Peyer's patch (tissue), 4 donors: ENCODE measurements around the gene KIFC3. TPM values are rescaled to one million over a fixed set of nuclear protein-coding genes. Genes with fewer than 3 reads are reported as not detected.
"Not testable (repeated sequence)": the region's sequence is repeated elsewhere in the genome, so short reads cannot be mapped to it uniquely, and the experiment has no call there.

Experiments used
- DNase-seq, 3 donors: peaks; one replicate each; pipeline ENCODE4 v3.0.0-alpha.2; 2017 to 2019
- H3K27ac ChIP-seq, 4 donors: fragments of 200-600 bp; sonication (generic); one replicate each; pipeline ENCODE4 v1.5.1; 2016 to 2019
- H3K27me3 ChIP-seq, 2 donors: fragments of 200-600 bp; sonication (generic); one replicate each; pipeline ENCODE4 v1.5.1; 2019
- H3K36me3 ChIP-seq, 3 donors: fragments of 200-600 bp; sonication (generic); one replicate each; pipeline ENCODE4 v1.5.1; 2016 to 2019
- H3K4me1 ChIP-seq, 4 donors: fragments of 200-600 bp; sonication (generic); one replicate each; pipeline ENCODE4 v1.5.1; 2016 to 2019
- H3K4me3 ChIP-seq, 4 donors: fragments of 200-600 bp; sonication (generic); 1 replicate in 3 of 4; 2 replicates in 1 of 4; pipeline ENCODE4 v1.5.1; 2016 to 2019; ENCODE audit warnings: mild to moderate bottlenecking in 1 of 4
- H3K9me3 ChIP-seq, 4 donors: fragments of 200-600 bp; sonication (generic); one replicate each; pipeline ENCODE4 v1.5.1; 2016 to 2019; ENCODE audit warnings: mild to moderate bottlenecking in 1 of 4
- POLR2A ChIP-seq, 2 donors: fragments of 450-650 bp; IDR thresholded peaks; one replicate each; pipeline ENCODE4 v1.5.1; 2017; ENCODE audit warnings: antibody characterized with exemption in 2 of 2, mild to moderate bottlenecking in 2 of 2, moderate library complexity in 2 of 2
- total RNA-seq, 4 donors: library from RNA; depleted of rRNA; stranded (reverse); fragments of >200 nt; gene quantifications; one replicate each; pipeline ENCODE4 v1.1.0, GENCODE V29; 2016
- TF ChIP-seq, protein P1 (sequence below), 6 experiments: fragments of 450-650 bp in 4 of 6; fragments of 200-600 bp in 2 of 6; sonication (generic) in 1 of 6; IDR thresholded peaks; one replicate each; pipeline ENCODE4 v1.5.1; 2017 to 2019; ENCODE audit warnings: antibody characterized with exemption in 6 of 6, mild to moderate bottlenecking in 3 of 6, moderate library complexity in 1 of 6

KIFC3 gene
- total RNA-seq, 4 donors from 2014 or later = 29.7 to 530 (median 272) TPM

DNA sequence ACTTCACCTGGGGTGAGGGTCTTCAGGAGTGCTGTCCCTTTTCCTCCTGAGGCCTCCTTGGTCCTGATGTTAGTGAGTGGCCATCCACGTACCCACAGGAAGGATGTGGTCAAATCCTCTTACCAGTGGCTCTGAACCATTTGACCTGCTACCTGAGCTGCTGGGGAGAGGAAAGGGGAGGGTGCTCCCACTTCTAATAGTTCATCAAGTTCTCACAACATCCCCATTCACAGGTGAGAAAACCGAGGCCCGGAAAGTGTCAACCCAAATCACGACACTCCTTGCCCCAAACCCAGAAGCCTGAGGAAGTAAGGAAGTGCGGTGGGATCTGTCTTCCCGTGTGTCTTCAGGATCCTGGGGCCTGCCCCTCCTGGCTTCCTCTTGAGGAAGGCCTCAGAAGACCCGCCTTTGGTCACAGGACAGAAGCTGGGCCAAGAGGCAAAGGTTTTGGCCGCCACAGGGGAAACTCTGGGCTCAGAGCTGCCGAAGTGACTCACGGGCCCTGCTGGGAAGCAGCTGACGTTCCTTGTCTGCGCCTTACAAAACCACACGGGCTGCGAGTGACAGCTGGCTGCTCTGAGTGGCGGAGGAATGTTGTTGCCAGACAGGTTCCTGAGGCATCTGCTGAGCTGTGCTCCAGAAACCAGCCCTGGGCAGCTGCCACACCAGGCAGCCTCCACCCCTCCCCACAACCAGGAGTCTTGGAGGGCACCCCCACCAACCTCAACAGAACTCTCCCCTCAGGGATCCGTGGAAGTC lies 13.9 kb upstream of the KIFC3 start:
- no peaks in the 10 kb centered on the region for H3K27me3 ChIP-seq
- no peak overlapping the region for H3K4me3 ChIP-seq
- H3K9me3 ChIP-seq = no peaks in the 10 kb centered on the region
- H3K4me1 ChIP-seq = peaks cover 0 to 26% (median 1%) of the 10 kb centered on the region in 4 donors
- peak overlapping the region; percentile 46 to 69 (median 64) for H3K27ac ChIP-seq
- peak; percentile 27 to 89 (median 80) for DNase-seq
- TF ChIP-seq, protein P1, sequence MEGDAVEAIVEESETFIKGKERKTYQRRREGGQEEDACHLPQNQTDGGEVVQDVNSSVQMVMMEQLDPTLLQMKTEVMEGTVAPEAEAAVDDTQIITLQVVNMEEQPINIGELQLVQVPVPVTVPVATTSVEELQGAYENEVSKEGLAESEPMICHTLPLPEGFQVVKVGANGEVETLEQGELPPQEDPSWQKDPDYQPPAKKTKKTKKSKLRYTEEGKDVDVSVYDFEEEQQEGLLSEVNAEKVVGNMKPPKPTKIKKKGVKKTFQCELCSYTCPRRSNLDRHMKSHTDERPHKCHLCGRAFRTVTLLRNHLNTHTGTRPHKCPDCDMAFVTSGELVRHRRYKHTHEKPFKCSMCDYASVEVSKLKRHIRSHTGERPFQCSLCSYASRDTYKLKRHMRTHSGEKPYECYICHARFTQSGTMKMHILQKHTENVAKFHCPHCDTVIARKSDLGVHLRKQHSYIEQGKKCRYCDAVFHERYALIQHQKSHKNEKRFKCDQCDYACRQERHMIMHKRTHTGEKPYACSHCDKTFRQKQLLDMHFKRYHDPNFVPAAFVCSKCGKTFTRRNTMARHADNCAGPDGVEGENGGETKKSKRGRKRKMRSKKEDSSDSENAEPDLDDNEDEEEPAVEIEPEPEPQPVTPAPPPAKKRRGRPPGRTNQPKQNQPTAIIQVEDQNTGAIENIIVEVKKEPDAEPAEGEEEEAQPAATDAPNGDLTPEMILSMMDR (IDR thresholded peaks at IDR 0.05) = no peak
- peak in 1 of 2 donors; percentile 29 for TF ChIP-seq POLR2A (IDR thresholded peaks at IDR 0.05)
- no peaks in the 10 kb centered on the region for H3K36me3 ChIP-seq

DNA sequence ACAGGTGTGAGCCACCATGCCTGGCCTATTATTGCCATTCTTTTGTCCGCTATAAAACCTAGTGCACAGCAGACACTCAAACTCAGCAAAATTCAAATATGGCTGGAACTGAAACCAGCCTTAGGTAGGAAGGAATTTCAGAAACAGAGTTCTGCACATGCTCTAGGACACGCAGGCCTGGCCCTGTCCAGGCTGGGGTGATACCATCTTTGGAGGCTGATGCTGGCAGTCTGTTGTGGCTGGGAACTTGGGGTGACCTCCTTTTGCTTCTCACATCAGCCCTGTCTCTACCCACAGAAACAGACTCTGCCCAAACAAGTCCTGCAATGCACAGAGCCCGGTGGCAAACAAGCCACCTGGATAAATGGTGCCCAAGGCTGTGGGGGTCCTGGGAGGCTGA lies 12.6 kb upstream of the KIFC3 start:
- Histone ChIP-seq H3K36me3 (no peaks in the 10 kb centered on the region), H3K9me3 (no peaks in the 10 kb centered on the region), H3K4me1 (peaks cover 2 to 37% (median 3%) of the 10 kb centered on the region in 4 donors), H3K4me3 (no peak overlapping the region), H3K27me3 (no peaks in the 10 kb centered on the region), H3K27ac (no peak overlapping the region)
- DNase-seq = no peak
- TF ChIP-seq, protein P1 (IDR thresholded peaks at IDR 0.05) = no peak
- no peak for TF ChIP-seq POLR2A (IDR thresholded peaks at IDR 0.05)

DNA sequence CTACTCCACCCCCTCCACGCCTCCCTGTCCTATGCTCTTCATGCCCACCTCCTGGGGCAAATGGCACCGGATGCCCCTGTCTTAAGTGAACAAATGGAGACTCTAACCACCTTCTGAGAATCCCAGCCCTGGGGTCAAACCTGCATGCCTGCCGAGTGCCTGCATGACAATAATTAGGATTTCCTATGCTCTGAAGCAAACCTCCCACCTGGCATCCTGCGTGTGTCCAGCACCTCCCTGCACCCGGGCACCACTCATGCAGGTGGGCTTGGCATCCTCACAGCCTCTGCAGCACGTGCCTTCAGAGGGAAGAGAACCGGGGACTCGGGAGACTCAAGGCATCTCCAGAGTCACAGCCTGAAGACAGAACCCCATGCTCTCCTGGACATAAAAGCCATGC lies 11.2 kb upstream of the KIFC3 start:
- Histone ChIP-seq H3K9me3 (no peaks in the 10 kb centered on the region), H3K27ac (no peak overlapping the region), H3K4me3 (no peak overlapping the region), H3K27me3 (no peaks in the 10 kb centered on the region), H3K36me3 (no peaks in the 10 kb centered on the region), H3K4me1 (peaks cover 3 to 40% (median 6%) of the 10 kb centered on the region in 4 donors)
- no peak for TF ChIP-seq POLR2A (IDR thresholded peaks at IDR 0.05)
- TF ChIP-seq, protein P1 (IDR thresholded peaks at IDR 0.05) = no peak
- no peak for DNase-seq

DNA sequence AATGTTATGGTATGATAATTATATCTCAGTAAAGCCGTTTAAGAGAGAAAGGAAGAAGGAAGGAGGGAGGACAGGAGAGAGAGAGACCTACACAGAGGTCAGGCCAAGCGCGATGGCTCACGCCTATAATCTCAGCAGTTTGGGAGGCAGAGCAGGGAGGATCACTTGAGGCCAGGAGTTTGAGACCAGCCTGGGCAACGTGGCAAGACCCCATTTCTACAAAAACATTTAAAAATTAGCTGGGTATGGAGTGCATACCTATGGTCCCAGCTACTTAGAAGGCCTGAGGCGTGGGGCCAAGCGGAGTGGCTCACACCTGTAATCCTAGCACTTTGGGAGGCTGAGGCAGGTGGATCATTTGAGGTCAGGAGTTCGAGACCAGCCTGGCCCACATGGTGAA lies 9.0 kb upstream of the KIFC3 start:
- DNase-seq = not testable (repeated sequence)
- peaks cover 0 to 39% (median 7%) of the 10 kb centered on the region in 4 donors for H3K4me1 ChIP-seq

DNA sequence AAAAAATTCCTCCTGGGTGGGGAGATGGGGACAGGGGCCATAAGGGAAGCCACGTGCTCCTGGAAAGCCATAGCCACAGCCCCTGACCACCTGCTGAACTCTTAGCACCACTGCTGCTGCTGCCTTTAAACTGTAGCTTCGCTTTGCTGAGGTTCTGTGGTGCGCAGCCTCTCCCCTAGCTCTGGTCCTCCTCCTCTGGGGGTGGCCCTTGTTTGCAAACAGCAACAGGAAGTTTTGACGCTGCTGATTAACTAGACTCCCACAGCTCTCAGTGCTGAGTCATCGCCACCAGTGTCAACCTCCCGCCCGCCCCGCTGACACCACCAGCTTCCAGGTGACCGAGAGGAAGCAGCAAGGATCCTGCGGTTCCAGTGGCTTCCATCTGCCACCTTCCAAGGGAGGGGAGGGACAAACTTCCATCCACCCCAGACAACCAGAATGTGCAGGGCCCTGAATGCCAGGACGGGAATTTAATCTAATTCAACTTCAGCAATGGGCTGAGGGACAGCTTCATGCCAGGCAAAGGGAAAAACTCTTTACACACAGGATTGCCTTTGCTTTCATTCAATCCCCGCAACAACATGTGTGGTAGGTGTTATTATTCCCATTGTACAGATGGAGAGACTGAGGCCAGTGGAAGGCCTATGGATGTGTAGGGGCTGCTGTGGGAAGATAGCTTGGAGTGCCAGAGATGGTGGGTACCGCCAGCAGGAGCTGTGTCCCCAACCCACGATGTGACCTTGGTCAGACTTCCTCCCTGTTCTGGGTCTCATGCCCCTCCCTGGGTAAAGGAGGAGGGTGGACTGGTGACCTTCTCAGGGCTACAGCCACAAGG lies 8.1 kb upstream of the KIFC3 start:
- Histone ChIP-seq H3K36me3 (no peaks in the 10 kb centered on the region), H3K4me3 (no peak overlapping the region), H3K27me3 (no peaks in the 10 kb centered on the region), H3K27ac (peak overlapping the region; percentile 38 to 88 (median 56)), H3K9me3 (no peaks in the 10 kb centered on the region), H3K4me1 (peaks cover 0 to 32% (median 7%) of the 10 kb centered on the region in 4 donors)
- TF ChIP-seq POLR2A (IDR thresholded peaks at IDR 0.05) = peak; percentile 15 to 48
- TF ChIP-seq, protein P1 (IDR thresholded peaks at IDR 0.05) = no peak
- peak; percentile 70 to 95 (median 87) for DNase-seq

More for the DNA sequence above, 9.0 kb upstream of the KIFC3 start:
- peak overlapping the region in 2 of 4 donors; percentile 38 to 70 for H3K27ac ChIP-seq
- not testable (repeated sequence) for H3K4me3 ChIP-seq, H3K27me3 ChIP-seq, H3K9me3 ChIP-seq, H3K36me3 ChIP-seq
